ENCODE results near the gene CREB3L2.

The CREB3L2 gene

DNA sequence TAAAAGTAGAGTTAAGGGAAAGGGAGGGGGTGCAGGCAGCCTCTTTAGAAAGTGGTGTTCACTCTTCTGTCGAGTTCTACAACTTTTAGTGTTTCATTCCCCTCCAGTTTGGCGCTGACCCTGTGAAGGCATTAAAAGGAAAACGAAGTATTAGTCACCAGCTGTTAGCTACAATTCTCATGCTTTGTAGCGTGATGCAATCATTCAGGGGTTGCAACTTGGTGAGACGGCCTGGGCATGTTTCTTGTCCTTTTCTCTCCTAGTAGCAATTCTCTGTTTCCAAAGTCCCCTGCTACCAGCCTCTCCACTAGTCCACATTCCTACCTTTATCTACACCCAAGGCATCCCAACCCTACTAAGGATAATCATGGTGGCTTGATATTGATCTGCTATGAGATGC lies 121.5 kb downstream of the CREB3L2 start:
- 92% methylated on average over 4 of the region's 5 CpGs for WGBS (ENCODE audit: insufficient coverage)
- Histone ChIP-seq H3K9me3 (ENCODE audit: control extremely low read depth in 1 of 5, control insufficient read depth in 4 of 5, insufficient read depth in 2 of 5, low read depth in 1 of 5, low read length in 4 of 5) (peaks cover 0 to 14% (median 3%) of the 10 kb centered on the region in 5 experiments), H3K4me3 (ENCODE audit: control insufficient read depth in 1 of 7, extremely low read depth in 1 of 7, insufficient read depth in 4 of 7, low read depth in 2 of 7, low read length in 6 of 7) (no peak overlapping the region), H3K4me1 (ENCODE audit: control extremely low read depth in 1 of 4, control insufficient read depth in 4 of 4, insufficient read depth in 4 of 4, low read length in 3 of 4) (no peaks in the 10 kb centered on the region), H3K27me3 (replicated peaks in 2 of 5; ENCODE audit: control insufficient read depth in 4 of 5, insufficient read depth in 5 of 5, low read length in 4 of 5) (no peaks in the 10 kb centered on the region), H3K36me3 (ENCODE audit: control insufficient read depth in 4 of 4, insufficient read depth in 4 of 4, low read length in 3 of 4) (peaks cover 30 to 94% (median 69%) of the 10 kb centered on the region in 4 experiments), H3K27ac (ENCODE audit: insufficient read depth in 1 of 2, low read depth in 1 of 2, low read length in 2 of 2, poor library complexity in 1 of 2, severe bottlenecking in 2 of 2) (no peak overlapping the region)
- POLR2A ChIA-PET = no interaction called here
- CTCF ChIA-PET = interaction anchor here (1.0 kb wide), 2 partner anchors 14 to 224 kb away, joined by 3 read pairs; no protein-coding TSS in a partner anchor
- DNase-seq = no peak

- no peak overlapping the region for H3K4me3 ChIP-seq (ENCODE audit: control insufficient read depth in 1 of 7, extremely low read depth in 1 of 7, insufficient read depth in 4 of 7, low read depth in 2 of 7, low read length in 6 of 7)
- POLR2A ChIA-PET = no interaction called here
- peaks cover 0 to 14% (median 3%) of the 10 kb centered on the region in 5 experiments for H3K9me3 ChIP-seq (ENCODE audit: control extremely low read depth in 1 of 5, control insufficient read depth in 4 of 5, insufficient read depth in 2 of 5, low read depth in 1 of 5, low read length in 4 of 5)
- WGBS (ENCODE audit: insufficient coverage) = 96% methylated on average over 15 of the region's 20 CpGs
- H3K4me1 ChIP-seq (ENCODE audit: control extremely low read depth in 1 of 4, control insufficient read depth in 4 of 4, insufficient read depth in 4 of 4, low read length in 3 of 4) = no peaks in the 10 kb centered on the region
- no peak overlapping the region for H3K27ac ChIP-seq (ENCODE audit: insufficient read depth in 1 of 2, low read depth in 1 of 2, low read length in 2 of 2, poor library complexity in 1 of 2, severe bottlenecking in 2 of 2)
- DNase-seq = no peak
- H3K27me3 ChIP-seq (replicated peaks in 2 of 5; ENCODE audit: control insufficient read depth in 4 of 5, insufficient read depth in 5 of 5, low read length in 4 of 5) = no peaks in the 10 kb centered on the region
- CTCF ChIA-PET = interaction anchor here (0.6 to 1.0 kb wide), 3 partner anchors 29 to 764 kb away, joined by 3 read pairs; no protein-coding TSS in a partner anchor
- H3K36me3 ChIP-seq (ENCODE audit: control insufficient read depth in 4 of 4, insufficient read depth in 4 of 4, low read length in 3 of 4) = peaks cover 30 to 90% (median 65%) of the 10 kb centered on the region in 4 experiments
Observed at GRCh38 chr7:137879357-137880158, 122.3 kb downstream of the CREB3L2 start.

GRCh38 chr7:137878333-137878961 lies 123.4 kb downstream of the CREB3L2 start:
- CTCF ChIA-PET = interaction anchor here (0.6 to 1.0 kb wide), 3 partner anchors 13 to 225 kb away, joined by 3 read pairs; no protein-coding TSS in a partner anchor
- no peak overlapping the region for H3K27ac ChIP-seq (ENCODE audit: insufficient read depth in 1 of 2, low read depth in 1 of 2, low read length in 2 of 2, poor library complexity in 1 of 2, severe bottlenecking in 2 of 2)
- peaks cover 27 to 90% (median 69%) of the 10 kb centered on the region in 4 experiments for H3K36me3 ChIP-seq (ENCODE audit: control insufficient read depth in 4 of 4, insufficient read depth in 4 of 4, low read length in 3 of 4)
- POLR2A ChIA-PET = no interaction called here
- peaks cover 0 to 14% (median 3%) of the 10 kb centered on the region in 5 experiments for H3K9me3 ChIP-seq (ENCODE audit: control extremely low read depth in 1 of 5, control insufficient read depth in 4 of 5, insufficient read depth in 2 of 5, low read depth in 1 of 5, low read length in 4 of 5)
- DNase-seq = peak in 2 of 3 donors; percentile 25 to 63
- no peaks in the 10 kb centered on the region for H3K4me1 ChIP-seq (ENCODE audit: control extremely low read depth in 1 of 4, control insufficient read depth in 4 of 4, insufficient read depth in 4 of 4, low read length in 3 of 4)
- WGBS (ENCODE audit: insufficient coverage) = over 99% methylated on average over 7 of the region's 8 CpGs
- H3K27me3 ChIP-seq (replicated peaks in 2 of 5; ENCODE audit: control insufficient read depth in 4 of 5, insufficient read depth in 5 of 5, low read length in 4 of 5) = no peaks in the 10 kb centered on the region
- H3K4me3 ChIP-seq (ENCODE audit: control insufficient read depth in 1 of 7, extremely low read depth in 1 of 7, insufficient read depth in 4 of 7, low read depth in 2 of 7, low read length in 6 of 7) = no peak overlapping the region

DNA sequence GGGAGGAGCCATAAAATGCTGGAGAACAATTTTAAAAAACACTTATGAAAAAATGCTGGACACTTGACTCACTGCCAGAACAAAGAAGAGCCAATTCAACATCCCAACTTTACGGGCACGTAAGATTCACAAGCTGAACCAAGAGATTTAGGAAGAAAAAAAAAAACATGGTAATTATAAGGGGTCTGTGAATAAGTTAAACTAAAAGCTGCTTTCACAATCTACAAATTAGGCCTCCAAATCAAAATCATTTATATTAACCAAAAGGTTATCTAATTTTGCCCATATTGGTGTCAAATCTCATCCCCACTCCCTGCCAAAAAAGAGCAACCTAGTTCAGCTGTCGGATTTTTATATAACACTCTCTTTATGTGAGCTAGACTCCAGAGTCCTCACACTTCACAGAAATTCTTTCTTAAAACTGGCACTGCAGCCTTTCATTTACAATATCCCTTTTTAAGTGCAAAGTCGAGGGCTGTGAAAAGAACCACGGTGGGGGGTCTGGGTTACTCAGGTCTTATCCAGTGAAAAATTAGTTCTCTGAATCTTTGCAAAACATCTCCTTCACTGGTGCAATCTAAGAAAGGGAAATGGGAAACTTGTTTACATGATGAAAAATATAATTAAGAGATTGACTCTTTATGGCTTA lies 124.7 kb downstream of the CREB3L2 start:
- CTCF ChIA-PET = interaction anchor here (0.6 to 1.0 kb wide), 3 partner anchors 12 to 224 kb away, joined by 3 read pairs; no protein-coding TSS in a partner anchor
- WGBS (ENCODE audit: insufficient coverage) = 90% methylated on average over 2 of the region's 5 CpGs
- H3K4me1 ChIP-seq (ENCODE audit: control extremely low read depth in 1 of 4, control insufficient read depth in 4 of 4, insufficient read depth in 4 of 4, low read length in 3 of 4) = no peaks in the 10 kb centered on the region
- no peak for DNase-seq
- H3K27me3 ChIP-seq (replicated peaks in 2 of 5; ENCODE audit: control insufficient read depth in 4 of 5, insufficient read depth in 5 of 5, low read length in 4 of 5) = no peaks in the 10 kb centered on the region
- H3K9me3 ChIP-seq (ENCODE audit: control extremely low read depth in 1 of 5, control insufficient read depth in 4 of 5, insufficient read depth in 2 of 5, low read depth in 1 of 5, low read length in 4 of 5) = peaks cover 0 to 8% (median 3%) of the 10 kb centered on the region in 5 experiments
- H3K4me3 ChIP-seq (ENCODE audit: control insufficient read depth in 1 of 7, extremely low read depth in 1 of 7, insufficient read depth in 4 of 7, low read depth in 2 of 7, low read length in 6 of 7) = no peak overlapping the region
- H3K36me3 ChIP-seq (ENCODE audit: control insufficient read depth in 4 of 4, insufficient read depth in 4 of 4, low read length in 3 of 4) = peaks cover 20 to 85% (median 58%) of the 10 kb centered on the region in 4 experiments
- H3K27ac ChIP-seq (ENCODE audit: insufficient read depth in 1 of 2, low read depth in 1 of 2, low read length in 2 of 2, poor library complexity in 1 of 2, severe bottlenecking in 2 of 2) = no peak overlapping the region
- POLR2A ChIA-PET = no interaction called here

DNA sequence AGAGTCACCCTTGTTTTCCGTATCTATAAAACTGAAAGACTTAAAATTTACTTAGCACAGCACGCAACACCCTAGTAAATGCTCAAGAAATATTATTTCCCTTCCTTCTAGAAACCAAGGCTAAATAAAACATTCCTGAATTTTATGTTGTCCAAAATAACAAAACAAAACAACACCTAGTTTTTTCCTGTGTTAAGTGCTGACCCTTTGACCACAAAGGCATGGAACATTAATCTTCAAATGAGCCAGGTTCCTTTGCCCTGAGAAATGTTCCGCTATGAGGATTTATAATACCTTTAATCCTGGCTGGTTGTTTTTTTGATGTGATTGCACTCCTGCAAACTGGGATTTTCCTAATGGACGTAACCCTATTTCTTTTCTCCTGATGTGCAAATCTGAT lies 126.1 kb downstream of the CREB3L2 start:
- Histone ChIP-seq H3K9me3 (ENCODE audit: control extremely low read depth in 1 of 5, control insufficient read depth in 4 of 5, insufficient read depth in 2 of 5, low read depth in 1 of 5, low read length in 4 of 5) (no peaks in the 10 kb centered on the region), H3K36me3 (ENCODE audit: control insufficient read depth in 4 of 4, insufficient read depth in 4 of 4, low read length in 3 of 4) (peaks cover 12 to 71% (median 49%) of the 10 kb centered on the region in 4 experiments), H3K27me3 (replicated peaks in 2 of 5; ENCODE audit: control insufficient read depth in 4 of 5, insufficient read depth in 5 of 5, low read length in 4 of 5) (no peaks in the 10 kb centered on the region), H3K4me3 (ENCODE audit: control insufficient read depth in 1 of 7, extremely low read depth in 1 of 7, insufficient read depth in 4 of 7, low read depth in 2 of 7, low read length in 6 of 7) (no peak overlapping the region), H3K4me1 (ENCODE audit: control extremely low read depth in 1 of 4, control insufficient read depth in 4 of 4, insufficient read depth in 4 of 4, low read length in 3 of 4) (no peaks in the 10 kb centered on the region), H3K27ac (ENCODE audit: insufficient read depth in 1 of 2, low read depth in 1 of 2, low read length in 2 of 2, poor library complexity in 1 of 2, severe bottlenecking in 2 of 2) (no peak overlapping the region)
- no peak for DNase-seq
- 100% methylated on average over 3 of the region's 4 CpGs for whole genome bisulfite sequencing (ENCODE audit: insufficient coverage)
- ChIA-PET POLR2A (no interaction called here), CTCF (no interaction called here)

- Histone ChIP-seq H3K27ac (ENCODE audit: insufficient read depth in 1 of 2, low read depth in 1 of 2, low read length in 2 of 2, poor library complexity in 1 of 2, severe bottlenecking in 2 of 2) (no peak overlapping the region), H3K36me3 (ENCODE audit: control insufficient read depth in 4 of 4, insufficient read depth in 4 of 4, low read length in 3 of 4) (peaks cover 11 to 58% (median 38%) of the 10 kb centered on the region in 4 experiments), H3K4me3 (ENCODE audit: control insufficient read depth in 1 of 7, extremely low read depth in 1 of 7, insufficient read depth in 4 of 7, low read depth in 2 of 7, low read length in 6 of 7) (no peak overlapping the region), H3K27me3 (replicated peaks in 2 of 5; ENCODE audit: control insufficient read depth in 4 of 5, insufficient read depth in 5 of 5, low read length in 4 of 5) (no peaks in the 10 kb centered on the region), H3K4me1 (ENCODE audit: control extremely low read depth in 1 of 4, control insufficient read depth in 4 of 4, insufficient read depth in 4 of 4, low read length in 3 of 4) (no peaks in the 10 kb centered on the region), H3K9me3 (ENCODE audit: control extremely low read depth in 1 of 5, control insufficient read depth in 4 of 5, insufficient read depth in 2 of 5, low read depth in 1 of 5, low read length in 4 of 5) (peaks cover 0 to 3% (median 0%) of the 10 kb centered on the region in 5 experiments)
- POLR2A ChIA-PET = interaction anchor here (0.6 kb wide), 1 partner anchor 10 kb away, joined by 3 read pairs; no protein-coding TSS in a partner anchor
- 97% methylated on average over 5 of the region's 7 CpGs for WGBS (ENCODE audit: insufficient coverage)
- CTCF ChIA-PET = no interaction called here
- no peak for DNase-seq
Observed at GRCh38 chr7:137873979-137874777, 127.7 kb downstream of the CREB3L2 start.
